H9 (cell line): ENCODE results near the gene EDIL3. TPM values are rescaled to one million over a fixed set of nuclear protein-coding genes. Genes with fewer than 3 reads are reported as not detected.

Experiments used
- DNase-seq: peaks from one replicate; pipeline ENCODE4 v3.0.0-alpha.2; 2017
- H2AFZ ChIP-seq: one replicate; pipeline ENCODE4 v1.6.1; 2013; ENCODE audit warnings: mild to moderate bottlenecking, low read length, control low read depth, moderate library complexity
- H2AK5ac ChIP-seq: 2 replicates; pipeline ENCODE4 v1.6.1; 2013; ENCODE audit warnings: low read length, control low read depth, mixed read lengths; ENCODE audit not compliant: insufficient read length
- H2BK120ac ChIP-seq: one replicate; pipeline ENCODE4 v1.6.1; 2013; ENCODE audit warnings: low read depth, mild to moderate bottlenecking, low read length, control low read depth, inconsistent platforms; ENCODE audit not compliant: poor library complexity, severe bottlenecking
- H2BK12ac ChIP-seq: 2 replicates; pipeline ENCODE4 v1.6.1; 2013; ENCODE audit warnings: low read length, control low read depth, mixed read lengths, low read depth; ENCODE audit not compliant: insufficient read length
- H2BK15ac ChIP-seq: 2 replicates; pipeline ENCODE4 v1.6.1; 2013; ENCODE audit warnings: low read depth, low read length, control low read depth
- H2BK20ac ChIP-seq: one replicate; pipeline ENCODE4 v1.6.1; 2013; ENCODE audit warnings: low read depth, mild to moderate bottlenecking, low read length, control low read depth, inconsistent platforms; ENCODE audit not compliant: poor library complexity, severe bottlenecking
- H2BK5ac ChIP-seq: 2 replicates; pipeline ENCODE4 v1.6.1; 2013; ENCODE audit warnings: low read length, control low read depth, mixed read lengths; ENCODE audit not compliant: insufficient read length
- H3K14ac ChIP-seq: 2 replicates; pipeline ENCODE4 v1.6.1; 2013; ENCODE audit warnings: low read length, control low read depth; ENCODE audit not compliant: insufficient read depth
- H3K18ac ChIP-seq: 2 replicates; pipeline ENCODE4 v1.6.1; 2013; ENCODE audit warnings: low read depth, mild to moderate bottlenecking, mixed read lengths, low read length, control low read depth; ENCODE audit not compliant: insufficient read length
- H3K23ac ChIP-seq: 2 replicates; pipeline ENCODE4 v1.6.1; 2013; ENCODE audit warnings: low read length, control low read depth, mixed read lengths, low read depth; ENCODE audit not compliant: insufficient read length
- H3K23me2 ChIP-seq: 2 replicates; pipeline ENCODE4 v1.6.1; 2013; ENCODE audit warnings: low read depth, mild to moderate bottlenecking, mixed read lengths, low read length, control low read depth; ENCODE audit not compliant: insufficient read length, poor library complexity, severe bottlenecking
- H3K27ac ChIP-seq: 2 replicates; pipeline ENCODE4 v1.5.1; 2013; ENCODE audit warnings: low read length, control low read depth, mixed read lengths, low read depth; ENCODE audit not compliant: insufficient read length
- H3K27me3 ChIP-seq: 2 replicates; pipeline ENCODE4 v1.6.1; 2013; ENCODE audit warnings: low read length, control low read depth, inconsistent platforms; ENCODE audit not compliant: insufficient read depth
- H3K4ac ChIP-seq: 2 replicates; pipeline ENCODE4 v1.6.1; 2013; ENCODE audit warnings: low read depth, mild to moderate bottlenecking, control low read depth, inconsistent platforms, low read length, moderate library complexity
- H3K4me1 ChIP-seq: 2 replicates; pipeline ENCODE4 v1.6.1; 2013; ENCODE audit warnings: low read length, control low read depth, inconsistent platforms; ENCODE audit not compliant: insufficient read depth
- H3K4me2 ChIP-seq: 2 replicates; pipeline ENCODE4 v1.6.1; 2013; ENCODE audit warnings: low read length, control low read depth, mixed read lengths; ENCODE audit not compliant: insufficient read length, insufficient read depth
- H3K56ac ChIP-seq: 2 replicates; pipeline ENCODE4 v1.6.1; 2013; ENCODE audit warnings: low read depth, mild to moderate bottlenecking, mixed read lengths, low read length, control low read depth; ENCODE audit not compliant: insufficient read length
- H3K79me1 ChIP-seq: 2 replicates; pipeline ENCODE4 v1.6.1; 2013; ENCODE audit warnings: low read depth, mild to moderate bottlenecking, moderate library complexity, low read length, control low read depth, inconsistent platforms; ENCODE audit not compliant: insufficient read depth, poor library complexity, severe bottlenecking
- H3K79me2 ChIP-seq: 2 replicates; pipeline ENCODE4 v1.6.1; 2013; ENCODE audit warnings: low read length, control low read depth, inconsistent platforms; ENCODE audit not compliant: insufficient read depth
- H3K9ac ChIP-seq: 2 replicates; pipeline ENCODE4 v1.6.1; 2013; ENCODE audit warnings: low read length, control low read depth, mixed read lengths; ENCODE audit not compliant: insufficient read length; ENCODE audit errors: extremely low read depth
- H3K9me3 ChIP-seq: one replicate; pipeline ENCODE4 v1.6.1; 2013; ENCODE audit warnings: low read depth, low read length, inconsistent platforms; ENCODE audit not compliant: control insufficient read depth
- H3T11ph ChIP-seq: one replicate; pipeline ENCODE4 v1.6.1; 2013; ENCODE audit warnings: mild to moderate bottlenecking, low read length, control low read depth, inconsistent platforms
- H4K20me1 ChIP-seq: one replicate; pipeline ENCODE4 v1.6.1; 2013; ENCODE audit not compliant: control insufficient read depth, insufficient read length, insufficient read depth
- H4K5ac ChIP-seq: 2 replicates; pipeline ENCODE4 v1.6.1; 2013; ENCODE audit warnings: low read depth, mild to moderate bottlenecking, mixed read lengths, low read length, control low read depth; ENCODE audit not compliant: insufficient read length
- H4K8ac ChIP-seq: replicated peaks from 2 replicates; pipeline ENCODE4 v1.6.1; 2013; ENCODE audit warnings: low read length, control low read depth, mixed read lengths, low read depth; ENCODE audit not compliant: insufficient read length
- H4K91ac ChIP-seq: 2 replicates; pipeline ENCODE4 v1.6.1; 2013; ENCODE audit warnings: low read depth, mild to moderate bottlenecking, moderate library complexity, mixed read lengths, low read length, control low read depth; ENCODE audit not compliant: insufficient read length
- H3K27ac Mint-ChIP-seq, 3 experiments: 2 replicates in 2 of 3; 3 replicates in 1 of 3; pipeline ENCODE4 v1.8.0; 2020 to 2021; ENCODE audit warnings: mixed read lengths in 3 of 3, mild to moderate bottlenecking in 1 of 3, moderate library complexity in 1 of 3
- H3K27me3 Mint-ChIP-seq: 2 replicates; pipeline ENCODE4 v1.8.0; 2021; ENCODE audit warnings: low read depth, mild to moderate bottlenecking, moderate library complexity, mixed read lengths
- H3K36me3 Mint-ChIP-seq, 3 experiments: 2 replicates in 2 of 3; 3 replicates in 1 of 3; pipeline ENCODE4 v1.8.0; 2020 to 2021; ENCODE audit warnings: low read depth in 3 of 3, mixed read lengths in 3 of 3; ENCODE audit not compliant: insufficient read depth in 1 of 3
- H3K4me1 Mint-ChIP-seq, 2 experiments: 2 replicates each; pipeline ENCODE4 v1.8.0; 2020; ENCODE audit warnings: mixed read lengths in 2 of 2
- H3K4me3 Mint-ChIP-seq, 2 experiments: 2 replicates in 1 of 2; 3 replicates in 1 of 2; pipeline ENCODE4 v1.8.0; 2020 to 2021; ENCODE audit warnings: mild to moderate bottlenecking in 2 of 2, mixed read lengths in 2 of 2, moderate library complexity in 1 of 2
- H3K9me3 Mint-ChIP-seq, 2 experiments: 2 replicates in 1 of 2; 3 replicates in 1 of 2; pipeline ENCODE4 v1.8.0; 2020; ENCODE audit warnings: mild to moderate bottlenecking in 2 of 2, mixed read lengths in 2 of 2, moderate library complexity in 1 of 2
- WGBS: extraction: QIAGEN DNeasy Blood & Tissue Kit; methylation state at CpG from one replicate; pipeline ENCODE4 v1.1.7; 2013; ENCODE audit warnings: missing lambda C conversion rate, low lambda C conversion rate, mixed read lengths; ENCODE audit not compliant: insufficient read length; ENCODE audit errors: extremely low coverage; 5-methylcytosine and 5-hydroxymethylcytosine counted together
- total RNA-seq: library from RNA; stranded (reverse); gene quantifications from 2 replicates; pipeline ENCODE4 v1.2.1, GENCODE V29; 2021
- TF ChIP-seq, protein P1 (sequence below): fragments of 200-600 bp; sonication (generic); conservative IDR thresholded peaks from 3 replicates; pipeline ENCODE4 v1.8.0; 2021; ENCODE audit warnings: antibody characterized with exemption, mild to moderate bottlenecking

EDIL3 gene
- total RNA-seq, 1 experiment from 2014 or later = 61.9 TPM

DNA sequence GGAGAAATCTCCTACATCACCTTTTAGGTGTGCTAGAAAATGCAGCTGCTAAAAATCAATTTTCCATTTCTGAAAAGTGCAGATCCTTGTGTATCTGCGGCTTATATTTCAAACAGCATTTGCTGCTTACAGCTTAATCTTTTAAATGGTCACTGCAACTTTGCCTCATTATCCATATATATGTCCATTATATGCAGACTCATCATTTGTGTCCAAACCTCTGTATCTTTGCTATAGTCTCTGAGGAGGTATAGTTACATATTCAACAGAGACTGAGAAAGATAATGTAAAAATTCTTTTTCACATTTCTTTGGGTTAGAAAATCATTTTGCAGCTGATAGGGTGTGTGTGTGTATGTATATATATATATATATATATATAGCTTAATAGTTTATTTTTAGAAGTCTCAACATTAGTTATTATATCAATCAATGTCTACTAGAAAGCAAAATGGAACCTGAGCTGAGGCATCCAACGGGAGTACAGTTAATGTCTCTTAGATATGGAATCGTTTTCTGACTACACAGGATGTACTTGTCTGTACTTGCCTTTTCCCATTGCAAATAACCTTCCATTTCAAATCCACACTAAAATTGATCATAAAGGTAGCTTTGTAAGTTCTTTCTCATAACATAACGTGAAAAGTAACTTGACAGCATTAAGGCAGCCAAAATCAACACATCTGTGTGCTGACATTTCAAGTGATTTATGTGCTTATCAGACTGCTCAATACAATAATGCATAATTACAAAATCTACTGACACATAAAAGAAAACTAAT is 397.0 kb downstream of the EDIL3 start:
- Mint-ChIP-seq H3K4me1 (peaks cover 13 to 14% of the 10 kb centered on the region in 2 experiments), H3K27me3 (no peaks in the 10 kb centered on the region), H3K4me3 (no peak overlapping the region), H3K27ac (no peak overlapping the region), H3K36me3 (no peaks in the 10 kb centered on the region), H3K9me3 (no peaks in the 10 kb centered on the region)
- no peak overlapping the region for H3K27ac ChIP-seq
- H3K4me2 ChIP-seq = no peak overlapping the region
- no peak overlapping the region for H2BK15ac ChIP-seq
- WGBS = no CpG with 5 or more reads among the region's 4 CpGs
- no peak overlapping the region for H3K18ac ChIP-seq
- TF ChIP-seq, protein P1, sequence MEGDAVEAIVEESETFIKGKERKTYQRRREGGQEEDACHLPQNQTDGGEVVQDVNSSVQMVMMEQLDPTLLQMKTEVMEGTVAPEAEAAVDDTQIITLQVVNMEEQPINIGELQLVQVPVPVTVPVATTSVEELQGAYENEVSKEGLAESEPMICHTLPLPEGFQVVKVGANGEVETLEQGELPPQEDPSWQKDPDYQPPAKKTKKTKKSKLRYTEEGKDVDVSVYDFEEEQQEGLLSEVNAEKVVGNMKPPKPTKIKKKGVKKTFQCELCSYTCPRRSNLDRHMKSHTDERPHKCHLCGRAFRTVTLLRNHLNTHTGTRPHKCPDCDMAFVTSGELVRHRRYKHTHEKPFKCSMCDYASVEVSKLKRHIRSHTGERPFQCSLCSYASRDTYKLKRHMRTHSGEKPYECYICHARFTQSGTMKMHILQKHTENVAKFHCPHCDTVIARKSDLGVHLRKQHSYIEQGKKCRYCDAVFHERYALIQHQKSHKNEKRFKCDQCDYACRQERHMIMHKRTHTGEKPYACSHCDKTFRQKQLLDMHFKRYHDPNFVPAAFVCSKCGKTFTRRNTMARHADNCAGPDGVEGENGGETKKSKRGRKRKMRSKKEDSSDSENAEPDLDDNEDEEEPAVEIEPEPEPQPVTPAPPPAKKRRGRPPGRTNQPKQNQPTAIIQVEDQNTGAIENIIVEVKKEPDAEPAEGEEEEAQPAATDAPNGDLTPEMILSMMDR = no peak
- H3T11ph ChIP-seq = no peak overlapping the region
- no peak overlapping the region for H3K14ac ChIP-seq
- no peak overlapping the region for H2BK5ac ChIP-seq
- H3K79me2 ChIP-seq = no peaks in the 10 kb centered on the region
- no peak overlapping the region for H2BK20ac ChIP-seq
- H2AFZ ChIP-seq = no peak overlapping the region
- H2AK5ac ChIP-seq = no peak overlapping the region
- H3K9me3 ChIP-seq = no peaks in the 10 kb centered on the region
- no peak overlapping the region for H4K91ac ChIP-seq
- no peaks in the 10 kb centered on the region for H3K27me3 ChIP-seq
- H4K20me1 ChIP-seq = no peaks in the 10 kb centered on the region
- DNase-seq = no peak
- H3K56ac ChIP-seq = no peak overlapping the region
- no peak overlapping the region for H3K4ac ChIP-seq
- no peak overlapping the region for H3K9ac ChIP-seq
- no peaks in the 10 kb centered on the region for H3K79me1 ChIP-seq
- H3K4me1 ChIP-seq = no peaks in the 10 kb centered on the region; the same call in 1 of the 2 replicates
- H4K5ac ChIP-seq = no peak overlapping the region
- no peak overlapping the region for H4K8ac ChIP-seq
- H2BK12ac ChIP-seq = no peak overlapping the region
- H3K23me2 ChIP-seq = no peaks in the 10 kb centered on the region
- H2BK120ac ChIP-seq = no peak overlapping the region
- no peak overlapping the region for H3K23ac ChIP-seq
